ENCODE results near the gene CPAMD8.
"Not testable (repeated sequence)": the region's sequence is repeated elsewhere in the genome, so short reads cannot be mapped to it uniquely, and the experiment has no call there.

CPAMD8 gene

DNA sequence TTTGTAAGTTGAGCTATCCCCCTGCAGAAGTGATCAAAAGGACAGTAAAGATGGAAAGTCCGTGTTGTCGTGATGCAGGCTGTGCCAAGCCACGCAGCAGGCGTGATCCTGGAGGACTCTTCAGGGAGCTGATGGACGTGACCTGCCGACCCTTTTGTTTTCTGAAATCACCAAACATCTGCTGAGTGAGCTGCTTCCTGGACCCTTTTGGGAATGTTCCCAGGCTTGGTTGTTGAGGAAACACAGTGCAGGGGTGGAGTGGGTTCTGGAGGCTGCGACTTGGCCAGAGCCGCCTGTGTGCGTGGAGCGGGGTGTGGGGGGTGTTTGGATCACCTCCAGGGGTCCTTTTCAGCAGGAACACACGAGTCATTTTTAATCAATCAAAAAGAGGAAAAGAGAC, 15.4 kb upstream of the CPAMD8 start:
- DNase-seq (ENCODE audit: low read depth in 2 of 2) = no peak

DNA sequence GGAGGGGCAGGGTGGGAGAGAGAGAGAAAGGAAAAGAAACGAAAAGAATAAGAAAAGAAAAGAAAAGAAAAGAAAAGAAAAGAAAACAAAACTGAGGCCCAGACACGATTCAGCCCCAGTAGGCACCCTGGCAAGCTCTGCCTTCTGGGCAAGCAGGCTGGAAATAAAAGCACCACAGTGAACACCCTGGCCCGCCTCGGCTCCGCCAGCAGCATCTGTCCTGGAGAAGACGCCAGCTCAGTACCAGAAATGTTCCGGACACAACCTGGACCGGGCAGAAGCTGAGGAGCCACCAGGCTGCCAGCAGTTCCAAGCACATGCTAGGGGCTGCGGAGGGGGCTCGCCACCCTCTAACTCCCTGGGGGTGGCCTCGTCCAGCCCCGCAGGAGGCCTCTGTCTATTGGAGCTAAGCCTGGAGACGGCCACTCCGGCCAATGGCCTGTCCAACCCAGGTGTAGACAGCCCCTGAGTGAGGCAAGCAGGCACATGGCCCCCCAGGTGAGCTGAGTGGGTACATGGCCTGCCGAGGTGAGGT, 11.4 kb upstream of the CPAMD8 start:
- DNase-seq (ENCODE audit: low read depth in 2 of 2) = no peak

DNA sequence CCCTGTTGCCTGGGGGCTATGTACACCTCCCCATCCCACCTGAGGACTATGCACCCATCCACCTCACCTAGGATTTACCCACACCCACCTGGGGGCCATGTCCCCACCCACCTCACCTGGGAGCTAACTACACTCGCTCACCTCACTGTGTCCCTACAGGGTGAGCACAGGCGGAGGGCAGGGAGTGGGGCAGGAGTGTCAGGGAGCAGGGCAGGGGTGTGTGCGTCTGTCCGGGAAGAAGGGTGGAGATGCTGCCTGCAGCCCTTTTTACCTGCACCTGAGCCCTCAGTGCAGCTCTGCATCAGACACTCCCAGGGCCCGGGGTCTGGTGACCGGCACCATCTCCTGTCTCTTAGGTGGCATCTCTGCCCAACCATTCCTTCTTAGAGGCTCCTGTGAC, 10.6 kb upstream of the CPAMD8 start:
- no peak for DNase-seq (ENCODE audit: low read depth in 2 of 2)

DNA sequence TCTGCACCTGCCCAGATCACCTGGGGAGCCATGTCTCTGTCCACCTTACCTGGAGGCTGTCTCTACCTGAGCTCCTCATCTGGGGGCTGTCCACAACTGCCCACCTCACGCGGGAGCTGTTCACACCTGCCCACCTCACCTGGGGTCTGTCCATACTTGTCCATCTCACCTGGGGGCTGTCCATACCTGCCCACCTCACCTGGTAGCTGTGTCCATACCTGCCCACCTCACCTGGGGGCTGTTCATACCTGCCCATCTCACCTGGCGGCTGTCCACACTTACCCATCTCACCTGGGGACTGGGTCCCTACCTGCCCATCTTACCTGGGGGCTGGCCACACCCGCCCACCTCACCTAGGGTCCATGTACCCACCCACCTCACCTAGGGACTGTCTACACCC, 10.0 kb upstream of the CPAMD8 start:
- no peak for DNase-seq (ENCODE audit: low read depth in 2 of 2)

DNA sequence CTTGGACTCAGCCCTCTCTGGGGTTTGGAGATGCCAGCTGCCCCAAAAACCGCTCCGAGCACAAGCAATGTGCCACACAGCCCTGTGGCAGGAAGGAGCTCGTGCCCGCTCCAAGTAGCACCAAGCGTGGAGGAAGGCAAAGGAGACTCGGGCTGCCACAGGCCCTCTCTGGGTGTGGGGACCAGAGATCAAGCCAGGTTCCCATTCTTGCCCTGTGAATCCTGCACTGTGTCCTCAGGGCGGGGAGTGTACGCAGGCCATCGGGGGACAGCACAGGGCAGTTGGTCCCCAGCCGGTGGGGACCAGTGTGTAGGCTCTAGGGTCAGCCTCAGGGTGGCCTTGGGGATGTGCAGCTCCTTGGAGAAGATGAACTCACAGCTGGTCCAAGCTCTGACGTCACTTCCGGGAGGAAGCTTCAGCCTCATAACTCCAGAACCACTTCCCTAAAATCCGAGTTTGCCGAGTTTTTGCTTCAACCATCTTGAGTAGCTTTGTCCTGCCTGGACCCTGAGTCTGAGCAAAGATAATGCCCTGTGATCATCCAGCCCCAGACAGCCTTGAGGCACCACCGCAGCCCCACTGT, 9.3 kb upstream of the CPAMD8 start:
- no peak for DNase-seq (ENCODE audit: low read depth in 2 of 2)

DNA sequence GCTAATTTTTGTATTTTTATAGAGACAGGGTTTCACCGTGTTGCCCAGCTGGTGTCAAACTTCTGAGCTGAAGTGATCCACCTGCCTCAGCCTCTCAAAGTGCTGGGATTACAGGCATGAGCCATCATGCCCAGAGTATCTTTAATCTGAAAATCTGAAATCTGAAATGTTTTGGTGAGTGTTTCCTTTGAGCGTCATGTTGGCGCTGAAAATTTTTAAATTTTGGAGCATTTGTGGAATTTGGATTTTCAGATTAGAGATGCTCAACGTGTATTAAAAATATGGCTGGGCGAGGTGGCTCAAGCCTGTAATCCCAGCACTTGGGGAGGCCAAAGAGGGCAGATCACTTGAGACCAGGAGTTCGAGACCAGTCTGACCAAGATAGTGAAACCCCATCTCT, 5.1 kb upstream of the CPAMD8 start:
- DNase-seq (ENCODE audit: low read depth in 2 of 2) = no peak

DNA sequence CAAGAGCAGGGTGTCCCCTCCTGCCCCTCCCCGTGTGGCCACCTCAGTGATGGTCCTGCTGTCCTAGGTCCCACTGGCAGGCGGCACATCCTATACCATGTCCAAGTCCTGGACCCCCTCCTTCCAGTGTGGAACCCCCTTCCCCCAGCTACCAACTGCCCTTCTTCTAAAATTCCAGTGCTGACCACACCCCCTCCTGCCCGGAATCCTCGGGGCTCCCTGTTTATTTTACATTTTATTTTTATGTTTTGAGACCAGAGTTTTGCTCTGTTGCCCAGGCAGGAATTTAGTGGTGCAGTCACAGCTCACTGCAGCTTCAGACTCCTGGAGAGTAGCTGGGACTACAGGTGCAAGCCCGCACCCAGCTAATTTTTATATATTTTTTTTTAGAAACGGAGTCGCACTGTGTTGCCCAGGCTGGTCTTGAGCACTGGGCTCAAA, 945 bp upstream of the CPAMD8 start:
- no peak for DNase-seq (ENCODE audit: low read depth in 2 of 2)

DNA sequence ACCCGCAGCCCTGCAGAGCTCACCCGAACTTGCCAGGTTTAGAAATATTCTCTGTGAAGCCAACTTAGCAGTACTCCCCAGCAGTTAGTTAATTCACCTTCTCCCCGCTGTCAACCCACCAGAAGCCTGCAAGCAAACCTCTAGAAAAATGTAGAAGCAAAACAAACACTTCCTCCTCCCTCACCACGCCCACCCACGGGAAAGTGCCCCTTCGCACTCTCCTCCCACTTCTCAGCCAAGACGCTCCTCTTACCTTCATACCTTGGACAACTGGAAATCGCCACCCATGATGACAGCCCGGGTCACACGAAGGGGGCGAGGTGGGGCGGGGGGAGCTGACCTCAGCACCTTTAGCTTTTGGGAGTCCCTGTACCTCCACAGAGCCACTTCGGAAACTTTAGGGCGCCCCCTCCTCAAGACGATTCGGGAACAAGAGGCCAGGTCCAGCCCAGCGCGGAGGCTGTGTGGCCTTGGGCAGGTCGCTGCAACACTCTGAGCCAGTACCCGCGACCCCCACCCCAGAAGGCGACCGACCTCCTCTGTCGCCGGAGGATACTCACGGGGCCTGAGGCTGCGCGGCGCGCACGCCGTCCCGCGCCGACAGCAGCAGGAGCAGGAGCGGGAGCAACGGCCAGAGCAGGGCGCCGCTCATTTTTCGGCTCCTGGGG, 485 bp downstream of the CPAMD8 start:
- DNase-seq (ENCODE audit: low read depth in 2 of 2) = no peak

DNA sequence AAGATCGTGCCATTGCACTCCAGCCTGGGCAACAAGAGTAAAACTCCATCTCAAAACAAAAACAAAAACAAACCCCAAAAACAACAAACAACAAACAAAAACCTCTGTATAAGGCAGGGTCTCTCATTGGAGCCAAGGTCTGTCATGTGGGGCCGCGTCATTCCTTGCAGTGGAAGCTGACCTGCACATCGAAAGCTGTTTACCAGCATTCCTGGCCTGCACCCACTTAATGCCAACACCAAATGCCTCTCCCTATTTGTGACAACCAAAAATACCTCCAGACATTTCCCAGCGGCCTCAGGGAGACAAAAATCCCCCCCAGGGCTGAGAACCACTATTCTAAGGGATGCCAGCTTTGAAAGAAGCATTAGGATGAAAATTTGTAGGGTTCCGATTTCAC, 1.2 kb downstream of the CPAMD8 start:
- no peak for DNase-seq (ENCODE audit: low read depth in 2 of 2)

DNA sequence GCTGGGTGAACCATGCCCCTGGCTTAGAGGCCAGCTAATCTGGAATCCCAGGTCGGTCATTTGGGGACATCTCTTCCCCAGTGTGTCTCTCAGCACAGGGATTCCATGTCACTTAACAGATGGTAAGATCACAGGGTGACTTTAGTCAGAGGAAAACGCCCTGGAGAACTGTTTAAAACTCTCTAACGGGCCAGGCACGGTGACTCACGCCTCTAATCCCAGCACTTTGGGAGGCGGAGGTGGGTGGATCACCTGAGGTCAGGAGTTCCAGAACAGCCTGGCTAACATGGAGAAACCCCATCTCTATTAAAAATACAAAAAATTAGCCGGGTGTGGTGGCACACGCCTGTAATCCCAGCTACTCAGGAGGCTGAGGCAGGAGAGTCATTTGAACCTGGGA, 1.7 kb downstream of the CPAMD8 start:
- not testable (repeated sequence) for DNase-seq (ENCODE audit: low read depth in 2 of 2)

DNA sequence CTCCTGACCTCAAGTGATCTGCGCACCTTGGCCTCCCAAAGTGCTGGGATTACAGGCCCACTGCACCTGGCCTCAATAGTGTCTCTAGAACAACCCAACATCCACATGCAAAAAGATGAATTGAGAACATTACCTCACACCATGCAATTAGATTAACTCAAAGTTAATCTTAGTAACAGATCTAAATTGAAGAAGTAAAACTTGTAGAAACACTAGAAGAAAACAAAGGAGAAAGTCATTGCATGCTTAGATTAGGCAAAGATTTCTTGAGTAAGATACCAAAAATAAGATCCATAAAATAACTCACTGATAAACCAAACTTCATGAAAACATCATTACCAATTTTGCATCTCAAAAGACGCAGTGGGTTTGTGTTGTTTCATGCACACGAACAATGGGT, 2.8 kb downstream of the CPAMD8 start:
- DNase-seq (ENCODE audit: low read depth in 2 of 2) = no peak

DNA sequence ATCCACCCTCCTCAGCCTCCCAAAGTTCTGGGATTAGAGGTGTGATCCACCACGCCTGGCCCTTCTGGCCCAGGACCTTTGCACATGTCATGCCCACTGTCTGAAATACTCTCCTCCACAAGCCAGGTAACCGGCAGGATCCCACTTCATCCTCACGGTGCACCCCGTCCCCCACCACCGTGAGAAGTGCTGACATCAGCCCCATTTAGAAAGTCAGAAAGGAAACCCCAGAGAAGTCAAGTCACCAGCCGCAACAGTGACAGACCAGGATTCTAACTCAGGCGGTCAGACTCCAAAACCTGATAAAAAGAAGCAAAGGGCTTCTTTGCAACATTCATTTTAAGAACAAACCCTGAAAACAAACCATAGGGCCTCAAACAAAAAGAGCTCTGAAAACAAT, 3.9 kb downstream of the CPAMD8 start:
- DNase-seq (ENCODE audit: low read depth in 2 of 2) = no peak

DNA sequence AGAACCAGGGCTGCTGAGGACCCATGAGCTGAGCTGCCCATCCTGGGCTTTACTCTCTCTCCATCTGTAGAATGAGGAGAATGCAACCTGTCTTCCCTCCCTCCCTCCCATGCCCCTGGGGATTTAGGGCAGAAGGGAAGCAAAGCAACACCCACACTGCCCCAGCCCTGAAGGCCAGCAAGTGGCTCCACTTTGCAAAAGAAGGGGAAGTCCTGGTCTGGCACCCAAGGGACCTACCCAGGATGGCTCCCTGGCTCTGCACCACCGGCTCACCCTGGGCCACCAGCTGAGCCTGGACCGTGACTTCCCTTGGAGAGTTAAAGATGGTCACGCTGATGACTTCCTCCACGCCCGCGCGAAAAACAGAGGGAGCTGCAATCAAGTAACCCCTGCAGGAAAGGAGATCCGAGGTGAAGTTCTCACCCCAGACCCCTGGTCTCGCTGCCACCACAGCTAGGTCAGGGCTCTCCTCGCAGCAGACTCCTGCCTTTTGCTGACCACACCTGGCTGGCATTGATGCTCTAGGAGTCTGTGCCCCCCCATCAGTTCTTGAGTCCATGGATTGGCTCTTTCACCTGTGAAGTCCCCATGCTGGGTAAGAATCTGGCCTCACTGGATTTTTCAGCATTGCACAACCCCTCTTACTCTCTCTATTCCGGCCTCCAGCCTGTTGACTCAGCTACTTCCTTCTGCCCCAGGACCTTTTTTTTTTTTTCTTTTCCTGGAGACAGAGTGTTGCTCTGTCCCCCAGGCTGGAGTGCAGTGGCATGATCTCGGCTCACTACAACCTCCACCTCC, 4.6 kb downstream of the CPAMD8 start:
- no peak for DNase-seq (ENCODE audit: low read depth in 2 of 2)

DNA sequence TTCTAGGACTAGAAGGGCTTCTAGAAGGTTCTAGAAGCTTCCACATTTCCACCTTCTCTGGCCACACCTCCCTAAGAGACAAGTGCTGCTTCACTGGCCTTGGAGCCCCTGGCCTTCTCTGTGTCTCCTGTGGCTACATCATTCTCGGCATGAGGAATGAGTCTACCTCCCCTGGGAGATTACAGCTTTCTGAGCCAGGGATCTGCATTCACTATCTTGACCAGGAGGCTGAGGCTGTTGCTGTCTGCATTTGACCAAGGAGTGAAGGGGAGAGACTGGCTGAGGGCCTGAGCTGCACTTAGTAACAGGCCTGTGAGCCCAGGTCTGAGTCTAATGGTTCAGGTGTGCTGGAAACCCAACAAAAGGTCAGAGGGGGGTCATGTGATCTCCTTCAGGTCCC, 5.3 kb downstream of the CPAMD8 start:
- DNase-seq (ENCODE audit: low read depth in 2 of 2) = no peak

DNA sequence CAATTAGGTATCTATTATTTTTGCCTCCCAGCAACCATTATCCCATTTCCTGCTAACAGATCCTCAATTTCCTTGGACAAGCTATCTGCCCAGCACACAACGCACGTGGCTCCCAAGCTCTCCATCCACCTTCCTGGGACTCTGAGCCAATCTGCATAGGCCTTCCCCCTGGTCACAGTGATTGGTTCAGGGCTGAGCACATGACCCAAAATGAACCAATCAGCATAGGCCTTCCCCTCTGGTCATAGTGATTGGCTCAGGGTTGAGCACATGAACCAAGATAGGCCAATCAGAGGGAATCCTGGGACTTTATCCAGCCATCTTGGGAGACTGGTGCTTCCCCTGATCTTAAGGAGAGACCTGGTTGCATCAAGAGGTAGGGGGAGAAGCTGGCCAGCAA, 5.8 kb downstream of the CPAMD8 start:
- DNase-seq (ENCODE audit: low read depth in 2 of 2) = no peak

DNA sequence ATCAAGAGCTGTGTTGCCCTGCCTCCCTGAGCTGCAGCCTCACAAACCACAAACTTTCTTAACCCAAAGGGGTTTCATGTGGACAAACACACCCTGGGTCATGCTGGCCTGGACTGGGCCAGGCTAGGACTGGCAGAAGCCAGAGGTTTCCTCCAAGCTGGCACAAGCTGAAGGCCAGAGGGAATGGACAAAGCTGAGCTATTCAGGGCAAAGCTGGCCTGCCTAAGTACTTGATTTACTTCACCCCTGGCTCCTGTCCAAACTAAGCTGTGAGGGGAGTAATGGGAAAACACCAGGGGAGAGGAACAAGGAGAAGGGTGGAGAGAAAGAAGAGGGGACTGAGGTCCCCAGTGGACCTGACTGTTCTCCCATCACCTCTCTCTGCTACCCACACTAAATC, 6.2 kb downstream of the CPAMD8 start:
- no peak for DNase-seq (ENCODE audit: low read depth in 2 of 2)

DNA sequence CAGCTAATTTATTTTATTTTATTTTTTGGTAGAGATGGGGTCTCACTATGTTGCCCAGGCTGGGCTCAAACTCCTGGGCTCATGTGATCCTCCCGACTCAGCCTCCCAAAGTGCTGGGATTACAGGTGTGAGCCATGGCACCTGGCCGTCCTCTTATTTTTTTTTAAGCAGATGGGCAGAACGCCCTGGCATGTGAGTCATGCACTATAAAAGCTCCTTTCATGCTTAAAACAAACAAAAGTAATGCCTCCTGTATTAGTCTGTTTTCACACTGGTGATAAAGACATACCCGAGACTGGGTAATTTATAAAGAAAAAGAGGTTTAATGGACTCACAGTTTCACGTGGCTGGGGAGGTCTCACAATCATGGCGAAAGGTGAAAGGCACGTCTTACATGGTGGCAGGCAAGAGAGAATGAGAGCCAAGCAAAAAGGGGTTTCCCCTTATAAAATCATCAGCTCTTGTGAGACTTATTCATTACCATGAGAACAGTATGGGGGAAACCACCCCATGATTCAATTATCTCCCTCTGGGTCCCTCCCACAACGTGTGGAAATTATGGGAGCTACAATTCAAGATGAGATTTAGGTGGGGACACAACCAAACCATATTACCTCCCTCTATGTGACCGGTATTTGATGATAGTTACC, 12.3 kb downstream of the CPAMD8 start:
- not testable (repeated sequence) for DNase-seq (ENCODE audit: low read depth in 2 of 2)

DNA sequence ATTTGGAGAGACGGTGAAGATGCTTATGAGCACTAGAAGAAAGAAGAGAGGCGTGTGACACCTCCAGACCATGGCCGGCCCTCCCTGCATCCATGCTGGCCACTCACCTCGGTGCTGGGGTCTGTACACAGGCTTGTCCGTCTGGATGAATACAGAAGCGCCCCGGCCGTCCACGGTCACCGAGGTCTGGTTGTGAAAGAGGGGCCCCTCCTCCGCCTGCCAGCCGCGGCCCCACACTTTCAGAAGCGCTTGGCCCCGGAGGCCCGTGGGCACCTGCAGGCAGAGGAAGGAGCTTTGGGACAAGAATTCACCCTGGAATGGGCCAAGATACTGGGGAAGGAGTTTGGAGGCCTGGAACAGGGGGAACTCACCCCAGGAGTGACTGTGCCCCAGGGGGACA, 15.1 kb downstream of the CPAMD8 start:
- no peak for DNase-seq (ENCODE audit: low read depth in 2 of 2)

DNA sequence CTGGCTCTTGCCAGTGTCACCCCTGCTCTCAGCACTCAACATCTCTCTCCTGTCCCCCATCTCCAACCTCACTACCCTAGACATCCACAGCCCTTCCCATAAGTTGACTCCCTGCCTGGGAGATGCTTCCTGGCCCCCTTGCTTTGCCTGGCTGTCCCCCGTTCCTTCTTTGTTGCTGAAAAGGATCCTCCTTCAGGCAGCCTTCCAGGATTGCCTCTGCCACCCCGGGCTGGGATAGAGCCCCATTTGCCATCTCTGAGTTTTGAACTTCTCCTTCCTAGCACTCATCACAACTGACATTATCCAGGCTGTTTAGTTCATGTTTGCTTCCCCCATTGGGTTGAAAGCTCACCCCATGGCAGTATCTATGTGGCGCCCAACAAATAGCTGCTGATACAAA, 20.0 kb downstream of the CPAMD8 start:
- no peak for DNase-seq (ENCODE audit: low read depth in 2 of 2)

DNA sequence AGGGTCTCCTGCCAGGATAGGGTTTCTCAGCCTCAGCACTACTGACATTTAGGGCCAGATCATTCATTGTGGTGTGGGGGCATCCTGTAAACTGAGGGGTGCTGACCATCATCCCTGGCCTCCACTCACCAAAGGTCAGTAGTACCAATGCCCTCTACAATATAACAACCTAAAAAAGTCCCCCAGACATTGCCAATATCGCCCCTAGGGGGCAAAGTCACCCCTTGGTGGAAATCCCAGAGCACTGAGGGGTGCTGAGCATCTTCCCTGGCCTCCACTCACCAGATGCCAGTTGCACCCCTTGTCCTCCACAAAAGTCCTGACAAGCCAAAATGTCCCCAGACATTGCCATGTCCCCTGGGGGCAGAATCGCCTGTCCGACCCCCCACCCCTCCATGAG, 21.6 kb downstream of the CPAMD8 start:
- DNase-seq (ENCODE audit: low read depth in 2 of 2) = no peak

DNA sequence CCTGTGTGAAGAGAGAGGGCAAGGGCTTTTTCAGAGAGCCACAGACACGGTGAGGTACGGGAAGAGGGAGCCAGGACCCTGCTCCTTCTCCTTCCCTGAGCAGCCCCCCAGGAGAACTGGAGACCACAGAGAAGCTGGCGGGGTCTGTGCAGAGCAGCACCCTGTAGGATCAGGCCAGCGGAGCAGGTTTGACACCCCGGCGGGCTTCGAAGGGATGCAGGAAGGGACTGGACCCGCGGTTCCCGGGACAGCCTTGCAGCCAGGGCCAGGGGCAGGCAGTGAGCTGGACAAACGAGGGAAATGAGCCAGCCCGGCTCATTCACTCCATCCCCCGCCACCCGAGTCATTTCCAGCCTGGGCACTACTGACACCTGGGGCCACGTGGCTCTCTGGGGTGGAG, 22.2 kb downstream of the CPAMD8 start:
- no peak for DNase-seq (ENCODE audit: low read depth in 2 of 2)

DNA sequence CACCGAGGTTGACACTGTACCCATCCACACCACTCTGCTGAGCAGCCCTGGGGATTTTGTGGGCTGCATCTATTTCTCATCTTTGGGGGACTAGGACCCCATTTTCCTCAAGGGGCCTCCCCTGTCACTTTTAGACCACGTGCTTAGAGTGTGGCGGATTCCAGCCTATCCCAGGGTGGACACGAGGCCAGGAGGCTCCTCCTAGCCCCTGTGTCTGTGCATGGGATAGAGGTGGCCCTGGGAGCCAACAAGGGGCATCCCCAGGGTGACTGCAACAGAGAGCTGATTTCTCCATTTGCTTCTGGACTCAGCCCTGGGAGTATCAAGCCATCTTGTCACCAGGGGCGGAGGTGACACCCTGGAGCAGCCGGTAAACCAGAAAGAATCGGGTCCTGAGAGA, 24.2 kb downstream of the CPAMD8 start:
- no peak for DNase-seq (ENCODE audit: low read depth in 2 of 2)

Measured in activated CD8-positive, alpha-beta memory T cell treated with anti-CD3 and anti-CD28 coated beads for 4 hours (primary cell).